ENCODE measurements around the gene BCAS3.

DNA sequence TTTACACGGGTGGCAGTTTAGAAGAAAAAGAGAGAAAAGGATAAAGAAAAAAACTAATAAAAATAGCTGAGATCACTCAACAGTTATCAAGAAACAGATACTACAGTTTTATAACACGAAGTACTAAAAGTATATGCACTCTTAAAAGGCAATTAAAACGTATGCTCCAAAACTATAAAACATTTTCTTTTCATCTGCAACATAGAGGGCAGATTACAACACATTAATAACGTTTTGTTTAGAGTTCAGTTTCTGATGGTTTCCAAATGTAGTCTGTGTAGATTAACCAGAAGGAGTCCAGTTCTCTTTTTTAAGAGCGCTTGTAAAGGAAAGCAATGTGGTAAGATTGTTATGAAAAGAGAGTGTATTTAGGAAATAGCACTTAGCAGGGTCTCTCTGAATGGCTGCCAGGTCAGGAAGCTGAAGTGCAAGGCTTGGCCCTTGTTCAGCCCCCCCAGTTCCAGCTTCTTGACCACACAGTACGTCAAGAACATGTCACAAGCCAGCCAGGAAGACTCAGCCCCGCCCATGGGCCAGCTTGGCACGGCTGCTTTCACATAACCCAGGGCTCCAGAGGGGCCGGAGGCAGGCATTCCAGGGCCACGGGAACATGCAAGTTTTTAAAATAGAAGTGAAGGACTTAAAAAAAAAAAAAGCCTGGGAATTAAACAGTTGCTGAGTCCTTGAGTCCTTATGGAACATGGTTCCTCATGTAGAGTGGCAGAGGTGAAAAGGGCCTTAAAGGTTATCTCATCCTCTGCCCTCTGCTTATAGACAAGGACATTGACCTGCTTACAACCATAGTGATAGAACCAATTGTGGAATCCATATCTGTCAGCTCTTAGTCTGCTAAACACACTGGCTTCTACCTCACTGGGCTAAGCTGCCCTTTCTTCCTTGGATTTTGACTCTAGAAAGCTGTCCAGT lies 574.6 kb downstream of the BCAS3 start:
- TF ChIP-seq CTCF (IDR thresholded peaks at IDR 0.05 in 2 of 3, conservative IDR thresholded peaks at IDR 0.05 in 1 of 3; ENCODE audit: borderline replicate concordance in 1 of 3, insufficient read depth in 1 of 3, low read depth in 2 of 3, low read length in 2 of 3) (no peak), CEBPB (IDR thresholded peaks at IDR 0.05; ENCODE audit: low read depth) (no peak), POLR2A (IDR thresholded peaks at IDR 0.05; ENCODE audit: borderline replicate concordance, extremely low read depth, insufficient read depth, insufficient read length) (no peak), MAX (IDR thresholded peaks at IDR 0.05) (no peak), POLR2AphosphoS5 (IDR thresholded peaks at IDR 0.05; ENCODE audit: low read depth, low read length) (no peak), CBX3 (IDR thresholded peaks at IDR 0.05; ENCODE audit: low read depth) (no peak), SIN3A (IDR thresholded peaks at IDR 0.05; ENCODE audit: low read depth) (no peak), RAD21 (IDR thresholded peaks at IDR 0.05; ENCODE audit: low read depth) (no peak), SP1 (IDR thresholded peaks at IDR 0.05; ENCODE audit: low read depth) (no peak), EGR1 (IDR thresholded peaks at IDR 0.05; ENCODE audit: low read depth) (no peak), FOSL1 (IDR thresholded peaks at IDR 0.05; ENCODE audit: low read depth) (no peak)
- TF ChIP-seq, protein P1, sequence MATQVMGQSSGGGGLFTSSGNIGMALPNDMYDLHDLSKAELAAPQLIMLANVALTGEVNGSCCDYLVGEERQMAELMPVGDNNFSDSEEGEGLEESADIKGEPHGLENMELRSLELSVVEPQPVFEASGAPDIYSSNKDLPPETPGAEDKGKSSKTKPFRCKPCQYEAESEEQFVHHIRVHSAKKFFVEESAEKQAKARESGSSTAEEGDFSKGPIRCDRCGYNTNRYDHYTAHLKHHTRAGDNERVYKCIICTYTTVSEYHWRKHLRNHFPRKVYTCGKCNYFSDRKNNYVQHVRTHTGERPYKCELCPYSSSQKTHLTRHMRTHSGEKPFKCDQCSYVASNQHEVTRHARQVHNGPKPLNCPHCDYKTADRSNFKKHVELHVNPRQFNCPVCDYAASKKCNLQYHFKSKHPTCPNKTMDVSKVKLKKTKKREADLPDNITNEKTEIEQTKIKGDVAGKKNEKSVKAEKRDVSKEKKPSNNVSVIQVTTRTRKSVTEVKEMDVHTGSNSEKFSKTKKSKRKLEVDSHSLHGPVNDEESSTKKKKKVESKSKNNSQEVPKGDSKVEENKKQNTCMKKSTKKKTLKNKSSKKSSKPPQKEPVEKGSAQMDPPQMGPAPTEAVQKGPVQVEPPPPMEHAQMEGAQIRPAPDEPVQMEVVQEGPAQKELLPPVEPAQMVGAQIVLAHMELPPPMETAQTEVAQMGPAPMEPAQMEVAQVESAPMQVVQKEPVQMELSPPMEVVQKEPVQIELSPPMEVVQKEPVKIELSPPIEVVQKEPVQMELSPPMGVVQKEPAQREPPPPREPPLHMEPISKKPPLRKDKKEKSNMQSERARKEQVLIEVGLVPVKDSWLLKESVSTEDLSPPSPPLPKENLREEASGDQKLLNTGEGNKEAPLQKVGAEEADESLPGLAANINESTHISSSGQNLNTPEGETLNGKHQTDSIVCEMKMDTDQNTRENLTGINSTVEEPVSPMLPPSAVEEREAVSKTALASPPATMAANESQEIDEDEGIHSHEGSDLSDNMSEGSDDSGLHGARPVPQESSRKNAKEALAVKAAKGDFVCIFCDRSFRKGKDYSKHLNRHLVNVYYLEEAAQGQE (IDR thresholded peaks at IDR 0.05; ENCODE audit: low read depth) = no peak

Measured in HCT116 (cell line).